CD14-positive monocyte (primary cell): ENCODE data around the gene CNPY1. TPM values are rescaled to one million over a fixed set of nuclear protein-coding genes. Genes with fewer than 3 reads are reported as not detected.

ENCODE experiments used
- DNase-seq, 3 donors: peaks; one replicate each; pipeline ENCODE4 v3.0.0-alpha.2; 2011 to 2022
- H2AFZ ChIP-seq: 2 replicates; pipeline ENCODE4 v1.6.0; 2012; ENCODE audit warnings: mild to moderate bottlenecking, low read depth, low read length, inconsistent platforms; ENCODE audit not compliant: insufficient read depth, poor library complexity, severe bottlenecking
- H3K27ac ChIP-seq, 2 donors: 1 replicate in 1 of 2; 2 replicates in 1 of 2; pipeline ENCODE4 v1.5.1; 2012 to 2013; ENCODE audit warnings: low read length in 2 of 2, control low read depth in 1 of 2, inconsistent platforms in 1 of 2, low read depth in 1 of 2, mild to moderate bottlenecking in 1 of 2
- H3K27me3 ChIP-seq, 2 donors: one replicate each; pipeline versions ENCODE4 v1.6.0 to v1.6.1; 2011 to 2013; ENCODE audit warnings: low read length in 2 of 2; ENCODE audit not compliant: control insufficient read depth in 2 of 2, insufficient read depth in 2 of 2
- H3K36me3 ChIP-seq, 2 donors: replicated peaks in 1 of 2; 1 replicate in 1 of 2; 2 replicates in 1 of 2; pipeline versions ENCODE4 v1.5.1 to v1.6.1; 2012 to 2013; ENCODE audit warnings: low read length in 2 of 2, control low read depth in 1 of 2, inconsistent platforms in 1 of 2, mild to moderate bottlenecking in 1 of 2; ENCODE audit not compliant: insufficient read depth in 2 of 2, control insufficient read depth in 1 of 2
- H3K4me1 ChIP-seq, 2 donors: 1 replicate in 1 of 2; 2 replicates in 1 of 2; pipeline versions ENCODE4 v1.5.1 to v1.6.1; 2012 to 2013; ENCODE audit warnings: low read length in 2 of 2, control low read depth in 1 of 2, inconsistent platforms in 1 of 2, mild to moderate bottlenecking in 1 of 2, moderate library complexity in 1 of 2; ENCODE audit not compliant: insufficient read depth in 2 of 2, control insufficient read depth in 1 of 2
- H3K4me2 ChIP-seq: replicated peaks from 2 replicates; pipeline ENCODE3; 2012; ENCODE audit warnings: low read length, moderate library complexity, mild to moderate bottlenecking; ENCODE audit not compliant: poor library complexity, severe bottlenecking; ENCODE audit errors: extremely low read depth
- H3K4me3 ChIP-seq, 3 experiments: fragments of 200-600 bp in 1 of 3; sonication (generic) in 1 of 3; replicated peaks in 1 of 3; 1 replicate in 2 of 3; 2 replicates in 1 of 3; pipeline ENCODE4 v1.5.1; 2011 to 2013; ENCODE audit warnings: low read length in 3 of 3, mild to moderate bottlenecking in 3 of 3, control low read depth in 2 of 3, low read depth in 2 of 3, inconsistent platforms in 1 of 3, moderate library complexity in 1 of 3
- H3K79me2 ChIP-seq: 2 replicates; pipeline ENCODE4 v1.6.0; 2012; ENCODE audit warnings: mild to moderate bottlenecking, control low read depth, inconsistent platforms, low read length, moderate library complexity; ENCODE audit not compliant: insufficient read depth
- H3K9ac ChIP-seq: 2 replicates; pipeline ENCODE4 v1.6.0; 2017; ENCODE audit warnings: low read length, mild to moderate bottlenecking; ENCODE audit not compliant: insufficient read depth, poor library complexity, severe bottlenecking
- H3K9me3 ChIP-seq, 2 donors: replicated peaks in 1 of 2; 1 replicate in 1 of 2; 2 replicates in 1 of 2; pipeline versions ENCODE4 v1.5.1 to v1.6.1; 2012 to 2013; ENCODE audit warnings: low read length in 2 of 2, control low read depth in 1 of 2; ENCODE audit not compliant: control insufficient read depth in 1 of 2, insufficient read depth in 1 of 2
- H4K20me1 ChIP-seq: 2 replicates; pipeline ENCODE4 v1.6.0; 2012; ENCODE audit warnings: mild to moderate bottlenecking, low read length, control low read depth, moderate library complexity; ENCODE audit not compliant: insufficient read depth
- H3K27ac Mint-ChIP-seq, 7 donors: one replicate each; pipeline ENCODE4 v1.8.0; 2020; ENCODE audit warnings: mild to moderate bottlenecking in 7 of 7, mixed read lengths in 7 of 7, moderate library complexity in 6 of 7, inconsistent platforms in 2 of 7
- H3K27me3 Mint-ChIP-seq, 3 donors: one replicate each; pipeline ENCODE4 v1.8.0; 2021 to 2022; ENCODE audit warnings: low read depth in 3 of 3, mild to moderate bottlenecking in 3 of 3, mixed read lengths in 3 of 3, moderate library complexity in 3 of 3, inconsistent platforms in 1 of 3
- H3K36me3 Mint-ChIP-seq, 2 donors: one replicate each; pipeline ENCODE4 v1.8.0; 2020; ENCODE audit warnings: mixed read lengths in 2 of 2, inconsistent platforms in 1 of 2, mild to moderate bottlenecking in 1 of 2
- H3K4me1 Mint-ChIP-seq: one replicate; pipeline ENCODE4 v1.8.0; 2020; ENCODE audit warnings: mild to moderate bottlenecking, mixed read lengths
- H3K4me3 Mint-ChIP-seq, 2 donors: one replicate each; pipeline ENCODE4 v1.8.0; 2020; ENCODE audit warnings: mild to moderate bottlenecking in 2 of 2, mixed read lengths in 2 of 2, moderate library complexity in 1 of 2
- H3K9me3 Mint-ChIP-seq, 7 donors: one replicate each; pipeline ENCODE4 v1.8.0; 2020 to 2022; ENCODE audit warnings: mixed read lengths in 7 of 7, mild to moderate bottlenecking in 6 of 7, moderate library complexity in 6 of 7, inconsistent platforms in 2 of 7
- CTCF ChIP-seq: fragments of 200-600 bp; IDR thresholded peaks from one replicate; pipeline ENCODE4 v1.8.0; 2022; ENCODE audit warnings: antibody characterized with exemption, mild to moderate bottlenecking
- WGBS: methylation state at CpG from one replicate; pipeline ENCODE4 v1.1.5; 2013; ENCODE audit warnings: missing lambda C conversion rate; ENCODE audit not compliant: insufficient coverage; 5-methylcytosine and 5-hydroxymethylcytosine counted together
- intact Hi-C, 2 donors: fragments of 100-400 bp; cut with micrococcal nuclease; formaldehyde crosslinking; loops; one replicate each; pipeline versions ENCODE4 v1.15.0 to v1.15.1; 2023
- polyA plus RNA-seq, 3 donors: library from polyadenylated mRNA; depleted of rRNA in 1 of 3; unstranded in 2 of 3; stranded (reverse) in 1 of 3; fragments of 300-500 nt in 2 of 3; fragments of >200 nt in 1 of 3; fragmentation: Illumina TruSeq in 2 of 3; gene quantifications; 1 replicate in 2 of 3; 2 replicates in 1 of 3; pipeline ENCODE4 v1.2.3, GENCODE V29; 2012 to 2021

CNPY1 gene
- polyA plus RNA-seq, 3 donors = not detected

- intact Hi-C loops = no loop called here
- WGBS = 96% methylated on average over 8 of the region's 10 CpGs
- no peak overlapping the region for H3K27ac Mint-ChIP-seq
- no peak overlapping the region for H3K9ac ChIP-seq
- H3K9me3 ChIP-seq = no peaks in the 10 kb centered on the region
- H3K36me3 Mint-ChIP-seq = no peaks in the 10 kb centered on the region
- H3K4me1 Mint-ChIP-seq = no peaks in the 10 kb centered on the region
- no peak for DNase-seq
- no peak overlapping the region for H3K4me3 Mint-ChIP-seq
- no peak overlapping the region for H3K27ac ChIP-seq
- no peak for TF ChIP-seq CTCF
- H3K27me3 ChIP-seq = peaks cover 0 to 2% of the 10 kb centered on the region in 2 donors
- no peaks in the 10 kb centered on the region for H3K79me2 ChIP-seq
- H3K4me2 ChIP-seq = no peak overlapping the region
- no peaks in the 10 kb centered on the region for H3K4me1 ChIP-seq
- peaks cover 1 to 13% (median 11%) of the 10 kb centered on the region in 3 donors for H3K27me3 Mint-ChIP-seq
- peaks cover 2 to 9% (median 5%) of the 10 kb centered on the region in 7 donors for H3K9me3 Mint-ChIP-seq
- H4K20me1 ChIP-seq = no peaks in the 10 kb centered on the region
- no peak overlapping the region for H2AFZ ChIP-seq
- no peaks in the 10 kb centered on the region for H3K36me3 ChIP-seq
- no peak overlapping the region for H3K4me3 ChIP-seq
Measured at GRCh38 chr7:155557778-155558177, 11.4 kb upstream of the CNPY1 start.

- Histone ChIP-seq H3K79me2 (no peaks in the 10 kb centered on the region), H3K36me3 (no peaks in the 10 kb centered on the region), H3K9me3 (no peaks in the 10 kb centered on the region), H3K4me1 (peaks cover 8% of the 10 kb centered on the region in 2 donors), H3K4me3 (no peak overlapping the region), H3K4me2 (no peak overlapping the region), H3K9ac (no peak overlapping the region), H4K20me1 (no peaks in the 10 kb centered on the region), H3K27ac (no peak overlapping the region), H2AFZ (no peak overlapping the region), H3K27me3 (no peaks in the 10 kb centered on the region)
- peak overlapping the region in 1 of 7 donors; percentile 11 for H3K27ac Mint-ChIP-seq
- WGBS = 84% methylated on average over 9 of the region's 9 CpGs
- peaks cover 8% of the 10 kb centered on the region for H3K4me1 Mint-ChIP-seq
- no peak overlapping the region for H3K4me3 Mint-ChIP-seq
- peaks cover 2 to 14% (median 6%) of the 10 kb centered on the region in 7 donors for H3K9me3 Mint-ChIP-seq
- DNase-seq = no peak
- peaks cover 0 to 2% of the 10 kb centered on the region in 2 donors for H3K36me3 Mint-ChIP-seq
- no peak for TF ChIP-seq CTCF
- peaks cover 1 to 13% (median 8%) of the 10 kb centered on the region in 3 donors for H3K27me3 Mint-ChIP-seq
- intact Hi-C loops = no loop called here
Measured at GRCh38 chr7:155556763-155557162, 10.4 kb upstream of the CNPY1 start.
